ENCODE measurements around the gene SUCLA2. TPM values are rescaled to one million over a fixed set of nuclear protein-coding genes. Genes with fewer than 3 reads are reported as not detected.

The SUCLA2 gene
- total RNA-seq, 1 donor from 2014 or later: 41.7 TPM

DNA sequence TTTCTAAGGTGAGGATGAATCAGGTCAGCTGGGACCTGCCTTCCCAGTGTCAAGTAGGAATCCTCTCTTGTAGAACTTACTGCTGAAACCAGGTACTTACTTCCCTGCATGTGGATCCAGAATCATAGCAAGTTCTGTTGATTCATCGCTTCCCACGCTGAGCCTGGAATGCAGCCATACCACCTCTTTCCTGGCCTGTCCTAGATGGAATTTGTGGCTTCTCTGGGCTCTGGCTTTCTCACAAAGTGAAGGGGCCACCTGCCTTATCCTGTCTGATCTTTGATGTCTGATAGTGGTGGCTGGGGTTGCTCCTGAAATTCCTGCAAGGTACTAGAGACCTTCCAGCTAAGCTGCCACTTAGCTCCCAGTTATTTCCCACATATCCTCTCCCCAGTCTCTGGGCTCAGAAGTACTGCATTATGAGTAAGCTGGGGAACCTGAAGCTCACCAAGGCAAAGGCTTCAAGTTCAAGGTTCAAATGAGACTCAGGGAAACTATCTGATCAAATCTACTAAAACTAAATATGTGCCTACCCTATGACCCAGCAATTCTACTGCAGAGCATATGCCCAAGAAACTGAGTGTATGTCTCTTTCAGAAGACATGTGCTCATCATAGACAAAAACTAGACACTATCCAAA is 103.5 kb downstream of the SUCLA2 start:
- H3K27ac ChIP-seq (ENCODE audit: low read depth, low read length): no peak overlapping the region
- H3K4me1 Mint-ChIP-seq (ENCODE audit: low read depth, unreplicated experiment): peaks cover 31% of the 10 kb centered on the region
- H3K9ac ChIP-seq (ENCODE audit: low read length): no peak overlapping the region
- no peaks in the 10 kb centered on the region for H3K27me3 ChIP-seq (ENCODE audit: insufficient read depth, low read length)
- TF ChIP-seq, protein P1, sequence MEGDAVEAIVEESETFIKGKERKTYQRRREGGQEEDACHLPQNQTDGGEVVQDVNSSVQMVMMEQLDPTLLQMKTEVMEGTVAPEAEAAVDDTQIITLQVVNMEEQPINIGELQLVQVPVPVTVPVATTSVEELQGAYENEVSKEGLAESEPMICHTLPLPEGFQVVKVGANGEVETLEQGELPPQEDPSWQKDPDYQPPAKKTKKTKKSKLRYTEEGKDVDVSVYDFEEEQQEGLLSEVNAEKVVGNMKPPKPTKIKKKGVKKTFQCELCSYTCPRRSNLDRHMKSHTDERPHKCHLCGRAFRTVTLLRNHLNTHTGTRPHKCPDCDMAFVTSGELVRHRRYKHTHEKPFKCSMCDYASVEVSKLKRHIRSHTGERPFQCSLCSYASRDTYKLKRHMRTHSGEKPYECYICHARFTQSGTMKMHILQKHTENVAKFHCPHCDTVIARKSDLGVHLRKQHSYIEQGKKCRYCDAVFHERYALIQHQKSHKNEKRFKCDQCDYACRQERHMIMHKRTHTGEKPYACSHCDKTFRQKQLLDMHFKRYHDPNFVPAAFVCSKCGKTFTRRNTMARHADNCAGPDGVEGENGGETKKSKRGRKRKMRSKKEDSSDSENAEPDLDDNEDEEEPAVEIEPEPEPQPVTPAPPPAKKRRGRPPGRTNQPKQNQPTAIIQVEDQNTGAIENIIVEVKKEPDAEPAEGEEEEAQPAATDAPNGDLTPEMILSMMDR (IDR thresholded peaks at IDR 0.05; ENCODE audit: insufficient read depth, low read depth, low read length): no peak
- TF ChIP-seq EZH2 (IDR thresholded peaks at IDR 0.05; ENCODE audit: insufficient read depth, low read length): no peak
- no peak overlapping the region for H2AFZ ChIP-seq (ENCODE audit: low read depth, low read length)
- H4K20me1 ChIP-seq (ENCODE audit: insufficient read depth, low read length): no peaks in the 10 kb centered on the region
- peaks cover 13% of the 10 kb centered on the region for H3K9me3 Mint-ChIP-seq (ENCODE audit: unreplicated experiment)
- H3K4me1 ChIP-seq (ENCODE audit: insufficient read depth, low read length): peaks cover 17% of the 10 kb centered on the region
- no peaks in the 10 kb centered on the region for H3K27me3 Mint-ChIP-seq (ENCODE audit: low read depth, unreplicated experiment)
- H3K79me2 ChIP-seq (ENCODE audit: insufficient read depth, low read length): no peaks in the 10 kb centered on the region
- DNase-seq (ENCODE audit: low read depth) (peak; percentile 82), FAIRE-seq (peak; percentile 64)
- peaks cover 6% of the 10 kb centered on the region for H3K36me3 Mint-ChIP-seq (ENCODE audit: low read depth, unreplicated experiment)
- H3K27ac Mint-ChIP-seq (ENCODE audit: unreplicated experiment): no peak overlapping the region
- H3K4me3 ChIP-seq (ENCODE audit: insufficient read depth, low read depth, low read length): no peak overlapping the region
- no peak overlapping the region for H3K4me3 Mint-ChIP-seq (ENCODE audit: unreplicated experiment)
- H3K4me2 ChIP-seq (ENCODE audit: low read length): peak overlapping the region; percentile 20
- no peaks in the 10 kb centered on the region for H3K36me3 ChIP-seq (ENCODE audit: insufficient read depth, low read length)
- no peaks in the 10 kb centered on the region for H3K9me3 ChIP-seq (ENCODE audit: insufficient read depth, low read depth, low read length)

DNA sequence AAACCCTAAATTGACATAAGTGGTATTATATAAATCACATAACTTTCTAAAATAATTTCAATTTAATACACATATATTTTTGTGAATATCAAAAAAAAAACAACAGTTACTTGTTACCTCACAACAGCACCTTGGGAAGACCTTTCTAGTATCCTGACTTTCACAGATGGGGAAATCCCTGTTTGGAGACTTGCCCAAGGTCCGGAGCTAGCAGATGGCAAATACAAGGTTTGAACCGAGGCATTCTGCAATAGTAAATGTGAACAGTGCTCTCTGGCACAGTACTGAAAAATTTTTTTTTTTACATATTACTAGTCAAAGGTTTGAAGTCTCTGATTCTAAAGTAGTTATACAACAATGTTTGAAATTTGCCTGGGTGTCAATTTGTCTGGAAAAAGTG is 104.5 kb downstream of the SUCLA2 start:
- H3K27ac ChIP-seq (ENCODE audit: low read depth, low read length): no peak overlapping the region
- no peak for FAIRE-seq
- no peak for DNase-seq (ENCODE audit: low read depth)
- H3K9me3 ChIP-seq (ENCODE audit: insufficient read depth, low read depth, low read length): no peaks in the 10 kb centered on the region
- no peaks in the 10 kb centered on the region for H4K20me1 ChIP-seq (ENCODE audit: insufficient read depth, low read length)
- H3K4me3 Mint-ChIP-seq (ENCODE audit: unreplicated experiment): no peak overlapping the region
- peaks cover 9% of the 10 kb centered on the region for H3K36me3 Mint-ChIP-seq (ENCODE audit: low read depth, unreplicated experiment)
- H3K4me2 ChIP-seq (ENCODE audit: low read length): no peak overlapping the region
- no peak overlapping the region for H3K9ac ChIP-seq (ENCODE audit: low read length)
- H3K9me3 Mint-ChIP-seq (ENCODE audit: unreplicated experiment): peaks cover 13% of the 10 kb centered on the region
- no peaks in the 10 kb centered on the region for H3K36me3 ChIP-seq (ENCODE audit: insufficient read depth, low read length)
- no peaks in the 10 kb centered on the region for H3K27me3 ChIP-seq (ENCODE audit: insufficient read depth, low read length)
- H2AFZ ChIP-seq (ENCODE audit: low read depth, low read length): no peak overlapping the region
- H3K4me3 ChIP-seq (ENCODE audit: insufficient read depth, low read depth, low read length): no peak overlapping the region
- H3K4me1 ChIP-seq (ENCODE audit: insufficient read depth, low read length): peaks cover 14% of the 10 kb centered on the region
- peaks cover 27% of the 10 kb centered on the region for H3K4me1 Mint-ChIP-seq (ENCODE audit: low read depth, unreplicated experiment)
- H3K27me3 Mint-ChIP-seq (ENCODE audit: low read depth, unreplicated experiment): no peaks in the 10 kb centered on the region
- no peak for TF ChIP-seq EZH2 (IDR thresholded peaks at IDR 0.05; ENCODE audit: insufficient read depth, low read length)
- no peaks in the 10 kb centered on the region for H3K79me2 ChIP-seq (ENCODE audit: insufficient read depth, low read length)
- no peak overlapping the region for H3K27ac Mint-ChIP-seq (ENCODE audit: unreplicated experiment)

DNA sequence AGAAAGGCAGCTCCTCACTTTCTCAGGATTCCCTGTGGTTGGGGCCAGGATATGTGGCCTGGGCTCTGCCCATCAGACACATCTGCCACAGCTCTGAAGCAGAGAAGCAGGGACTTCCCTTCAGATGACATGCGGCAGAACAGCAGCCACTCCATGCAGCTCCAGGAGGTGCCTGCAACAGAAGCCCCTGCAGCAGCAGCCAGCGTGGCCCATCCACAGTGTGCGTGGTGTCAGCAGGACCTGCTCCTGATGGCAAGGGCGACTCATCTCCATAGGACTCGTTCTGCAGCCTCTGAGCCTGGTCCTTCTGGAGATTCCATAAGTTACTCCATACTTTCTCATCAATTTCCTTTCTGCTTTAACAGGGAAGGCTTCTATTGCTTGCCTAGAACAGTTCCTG is 105.0 kb downstream of the SUCLA2 start:
- H3K27me3 Mint-ChIP-seq (ENCODE audit: low read depth, unreplicated experiment): no peaks in the 10 kb centered on the region
- Histone ChIP-seq H3K9me3 (ENCODE audit: insufficient read depth, low read depth, low read length) (no peaks in the 10 kb centered on the region), H3K36me3 (ENCODE audit: insufficient read depth, low read length) (no peaks in the 10 kb centered on the region), H3K27ac (ENCODE audit: low read depth, low read length) (no peak overlapping the region), H2AFZ (ENCODE audit: low read depth, low read length) (no peak overlapping the region), H3K9ac (ENCODE audit: low read length) (no peak overlapping the region), H3K4me3 (ENCODE audit: insufficient read depth, low read depth, low read length) (no peak overlapping the region), H4K20me1 (ENCODE audit: insufficient read depth, low read length) (no peaks in the 10 kb centered on the region), H3K4me2 (ENCODE audit: low read length) (no peak overlapping the region), H3K4me1 (ENCODE audit: insufficient read depth, low read length) (peaks cover 9% of the 10 kb centered on the region), H3K79me2 (ENCODE audit: insufficient read depth, low read length) (no peaks in the 10 kb centered on the region), H3K27me3 (ENCODE audit: insufficient read depth, low read length) (no peaks in the 10 kb centered on the region)
- peaks cover 23% of the 10 kb centered on the region for H3K4me1 Mint-ChIP-seq (ENCODE audit: low read depth, unreplicated experiment)
- FAIRE-seq (no peak), DNase-seq (ENCODE audit: low read depth) (no peak)
- no peak for TF ChIP-seq EZH2 (IDR thresholded peaks at IDR 0.05; ENCODE audit: insufficient read depth, low read length)
- TF ChIP-seq, protein P1 (IDR thresholded peaks at IDR 0.05; ENCODE audit: insufficient read depth, low read depth, low read length): no peak
- peaks cover 13% of the 10 kb centered on the region for H3K9me3 Mint-ChIP-seq (ENCODE audit: unreplicated experiment)
- H3K27ac Mint-ChIP-seq (ENCODE audit: unreplicated experiment): no peak overlapping the region
- H3K36me3 Mint-ChIP-seq (ENCODE audit: low read depth, unreplicated experiment): peaks cover 7% of the 10 kb centered on the region
- H3K4me3 Mint-ChIP-seq (ENCODE audit: unreplicated experiment): no peak overlapping the region

Measured in astrocyte (in vitro differentiated cells and primary cell).